ENCODE results near the gene EPHB2. TPM values are rescaled to one million over a fixed set of nuclear protein-coding genes. Genes with fewer than 3 reads are reported as not detected.

Gene EPHB2
- total RNA-seq, 6 experiments from 2014 or later: 13.1 to 36.4 (median 30.9) TPM

GRCh38 chr1:22817462-22817861, 106.8 kb downstream of the EPHB2 start:
- H3K4me1 Mint-ChIP-seq (ENCODE audit: low read depth): no peaks in the 10 kb centered on the region
- H3K4me3 Mint-ChIP-seq: no peak overlapping the region
- no peak for TF ChIP-seq CTCF (IDR thresholded peaks at IDR 0.05)
- H3K36me3 Mint-ChIP-seq (ENCODE audit: low read depth): no peaks in the 10 kb centered on the region
- no peak for DNase-seq
- no peaks in the 10 kb centered on the region for H3K9me3 Mint-ChIP-seq
- no peaks in the 10 kb centered on the region; the same call in none of the 2 replicates for H3K27me3 Mint-ChIP-seq (ENCODE audit: insufficient read depth)
- H3K27ac Mint-ChIP-seq: no peak overlapping the region

GRCh38 chr1:22818061-22818770, 107.6 kb downstream of the EPHB2 start:
- Mint-ChIP-seq H3K27me3 (ENCODE audit: insufficient read depth) (no peaks in the 10 kb centered on the region; the same call in none of the 2 replicates), H3K9me3 (no peaks in the 10 kb centered on the region), H3K27ac (no peak overlapping the region), H3K4me1 (ENCODE audit: low read depth) (no peaks in the 10 kb centered on the region), H3K4me3 (no peak overlapping the region), H3K36me3 (ENCODE audit: low read depth) (no peaks in the 10 kb centered on the region)
- TF ChIP-seq CTCF (IDR thresholded peaks at IDR 0.05): no peak
- DNase-seq: no peak

GRCh38 chr1:22819361-22819760, 108.7 kb downstream of the EPHB2 start:
- H3K36me3 Mint-ChIP-seq (ENCODE audit: low read depth): no peaks in the 10 kb centered on the region
- H3K4me3 Mint-ChIP-seq: no peak overlapping the region
- H3K27ac Mint-ChIP-seq: no peak overlapping the region
- no peaks in the 10 kb centered on the region for H3K4me1 Mint-ChIP-seq (ENCODE audit: low read depth)
- no peaks in the 10 kb centered on the region; the same call in none of the 2 replicates for H3K27me3 Mint-ChIP-seq (ENCODE audit: insufficient read depth)
- no peaks in the 10 kb centered on the region for H3K9me3 Mint-ChIP-seq
- no peak for TF ChIP-seq CTCF (IDR thresholded peaks at IDR 0.05)
- no peak for DNase-seq

- Mint-ChIP-seq H3K4me1 (ENCODE audit: low read depth) (peaks cover 6% of the 10 kb centered on the region; the same call in 1 of the 2 replicates), H3K36me3 (ENCODE audit: low read depth) (no peaks in the 10 kb centered on the region), H3K27me3 (ENCODE audit: insufficient read depth) (no peaks in the 10 kb centered on the region; the same call in none of the 2 replicates), H3K4me3 (no peak overlapping the region), H3K9me3 (no peaks in the 10 kb centered on the region), H3K27ac (no peak overlapping the region)
- no peak for DNase-seq
- no peak for TF ChIP-seq CTCF (IDR thresholded peaks at IDR 0.05)
Measured at GRCh38 chr1:22821027-22821426, 110.4 kb downstream of the EPHB2 start.

- no peaks in the 10 kb centered on the region for H3K9me3 Mint-ChIP-seq
- DNase-seq: no peak
- H3K4me1 Mint-ChIP-seq (ENCODE audit: low read depth): peaks cover 16% of the 10 kb centered on the region
- H3K36me3 Mint-ChIP-seq (ENCODE audit: low read depth): no peaks in the 10 kb centered on the region
- no peaks in the 10 kb centered on the region; the same call in none of the 2 replicates for H3K27me3 Mint-ChIP-seq (ENCODE audit: insufficient read depth)
- no peak overlapping the region for H3K27ac Mint-ChIP-seq
- TF ChIP-seq CTCF (IDR thresholded peaks at IDR 0.05): no peak
- H3K4me3 Mint-ChIP-seq: no peak overlapping the region
Measured at GRCh38 chr1:22822371-22822770, 111.7 kb downstream of the EPHB2 start.
